H1 (cell line): ENCODE measurements around the gene MTMR6. TPM values are rescaled to one million over a fixed set of nuclear protein-coding genes. Genes with fewer than 3 reads are reported as not detected.

Source experiments
- CBX5 ChIP-seq: fragments of 300-800, 300-1000 bp; sonication (generic); IDR thresholded peaks from 2 replicates; pipeline ENCODE4 v1.7.1; 2016; ENCODE audit warnings: antibody characterized with exemption, low read length, low read depth
- CHD1 ChIP-seq: IDR thresholded peaks from 2 replicates; pipeline ENCODE4 v1.6.1; 2012; ENCODE audit warnings: low read depth, low read length, improper control_type of control experiment
- EP300 ChIP-seq, 2 experiments: IDR thresholded peaks; 1 replicate in 1 of 2; 2 replicates in 1 of 2; pipeline ENCODE4 v1.6.1; 2011 to 2012; ENCODE audit warnings: low read depth in 2 of 2, low read length in 2 of 2, mild to moderate bottlenecking in 2 of 2, borderline replicate concordance in 1 of 2, inconsistent platforms in 1 of 2, moderate library complexity in 1 of 2
- HDAC2 ChIP-seq, 2 experiments: fragments of 300-600 bp in 1 of 2; sonication (generic) in 1 of 2; IDR thresholded peaks; 2 replicates each; pipeline ENCODE4 v1.6.1; 2011 to 2012; ENCODE audit warnings: low read depth in 2 of 2, low read length in 2 of 2, mild to moderate bottlenecking in 2 of 2, moderate library complexity in 2 of 2, borderline replicate concordance in 1 of 2, inconsistent platforms in 1 of 2
- MAFK ChIP-seq: IDR thresholded peaks from 2 replicates; pipeline ENCODE4 v1.6.1; 2012; ENCODE audit warnings: low read depth, mild to moderate bottlenecking, improper control_type of control experiment, low read length
- polyA plus RNA-seq, 7 experiments: library from polyadenylated mRNA; depleted of rRNA in 3 of 7; stranded (reverse) in 5 of 7; unstranded in 2 of 7; fragments of >200 nt in 5 of 7; fragments of 200-250 nt in 2 of 7; gene quantifications; 1 replicate in 5 of 7; 2 replicates in 1 of 7; 4 replicates in 1 of 7; pipeline versions ENCODE4 v1.2.1 to v1.2.3, GENCODE V29; 2011 to 2013; ENCODE audit warnings: missing spikeins in 2 of 7, mixed read lengths in 2 of 7
- total RNA-seq: library from RNA; stranded (reverse); fragmentation: NEBNext Ultra II Directional; extraction: Animal tissue kit (Norgen Biotek cat#: 25700); gene quantifications from 2 replicates; pipeline ENCODE4 v1.2.1, GENCODE V29; 2021

MTMR6 gene
- total and polyA plus RNA-seq, 2 of the 8 experiments (the other 6 are each of a cell fraction or from before 2014, with no cell fraction given), result 2.1 to 8.4 TPM

DNA sequence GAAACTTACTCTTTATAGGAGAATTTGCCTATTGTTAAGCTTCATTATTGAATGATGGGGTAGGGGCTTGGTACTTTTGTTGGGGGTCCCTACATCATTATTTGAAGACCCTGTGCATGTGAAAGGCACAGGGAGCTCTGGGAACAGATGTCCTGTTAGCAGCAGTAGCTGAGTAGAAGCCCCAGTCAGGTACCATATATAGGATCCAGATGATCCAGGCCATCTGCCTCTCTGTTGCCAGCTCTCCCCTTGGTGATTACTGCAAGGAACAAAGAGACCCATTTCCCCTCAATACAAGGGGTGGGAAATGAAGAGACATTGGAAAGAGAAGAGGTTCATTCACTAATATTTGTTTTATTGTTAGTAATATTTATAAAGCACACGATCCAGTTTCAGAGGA lies 4.4 kb upstream of the MTMR6 start (continued):
- TF ChIP-seq EP300 (IDR thresholded peaks at IDR 0.05; ENCODE audit: borderline replicate concordance in 1 of 2, low read depth in 2 of 2, low read length in 2 of 2), result no peak
- no peak for TF ChIP-seq HDAC2 (IDR thresholded peaks at IDR 0.05; ENCODE audit: borderline replicate concordance in 1 of 2, low read depth in 2 of 2, low read length in 2 of 2)
- no peak for TF ChIP-seq CBX5
- no peak for TF ChIP-seq CHD1
- TF ChIP-seq MAFK, result no peak
